ENCODE data around the gene SLC16A8.

DNA sequence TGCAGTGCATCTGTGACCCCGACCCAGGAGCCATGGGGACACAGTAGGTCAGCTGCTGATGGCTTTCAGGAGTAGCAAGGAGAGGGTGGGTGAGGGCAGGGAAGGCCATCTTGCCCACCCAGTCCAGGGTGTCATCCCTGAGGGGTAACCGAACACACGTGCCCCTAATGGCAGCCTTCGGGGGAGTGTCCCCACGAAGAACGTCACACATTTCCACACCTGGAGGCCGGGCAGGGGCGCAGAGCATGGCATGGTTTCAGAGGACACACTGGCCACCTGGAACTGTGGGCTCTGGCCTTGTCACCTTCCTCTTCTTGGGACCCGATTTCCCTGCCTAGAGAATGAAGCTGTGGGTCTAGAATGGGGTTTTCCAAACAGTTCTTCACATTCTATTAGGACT lies 45.9 kb upstream of the SLC16A8 start:
- TF ChIP-seq POLR2A (IDR thresholded peaks at IDR 0.05) (no peak), EP300 (IDR thresholded peaks at IDR 0.05) (no peak)
- TF ChIP-seq, protein P1, sequence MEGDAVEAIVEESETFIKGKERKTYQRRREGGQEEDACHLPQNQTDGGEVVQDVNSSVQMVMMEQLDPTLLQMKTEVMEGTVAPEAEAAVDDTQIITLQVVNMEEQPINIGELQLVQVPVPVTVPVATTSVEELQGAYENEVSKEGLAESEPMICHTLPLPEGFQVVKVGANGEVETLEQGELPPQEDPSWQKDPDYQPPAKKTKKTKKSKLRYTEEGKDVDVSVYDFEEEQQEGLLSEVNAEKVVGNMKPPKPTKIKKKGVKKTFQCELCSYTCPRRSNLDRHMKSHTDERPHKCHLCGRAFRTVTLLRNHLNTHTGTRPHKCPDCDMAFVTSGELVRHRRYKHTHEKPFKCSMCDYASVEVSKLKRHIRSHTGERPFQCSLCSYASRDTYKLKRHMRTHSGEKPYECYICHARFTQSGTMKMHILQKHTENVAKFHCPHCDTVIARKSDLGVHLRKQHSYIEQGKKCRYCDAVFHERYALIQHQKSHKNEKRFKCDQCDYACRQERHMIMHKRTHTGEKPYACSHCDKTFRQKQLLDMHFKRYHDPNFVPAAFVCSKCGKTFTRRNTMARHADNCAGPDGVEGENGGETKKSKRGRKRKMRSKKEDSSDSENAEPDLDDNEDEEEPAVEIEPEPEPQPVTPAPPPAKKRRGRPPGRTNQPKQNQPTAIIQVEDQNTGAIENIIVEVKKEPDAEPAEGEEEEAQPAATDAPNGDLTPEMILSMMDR (IDR thresholded peaks at IDR 0.05), result no peak
